Upper lobe of left lung (tissue), 6 donors: ENCODE data around the gene CD160. TPM values are rescaled to one million over a fixed set of nuclear protein-coding genes. Genes with fewer than 3 reads are reported as not detected.
A peak's percentile ranks its signal among the peaks of the same experiment; 100 is the strongest.

Experiments
- ATAC-seq, 2 donors: fragments of 200-7000 bp; cut with Tn5 transposase; one replicate each; pipeline ENCODE4 v1.9.1; 2022; ENCODE audit warnings: mild to moderate bottlenecking in 2 of 2, moderate library complexity in 2 of 2; ENCODE audit not compliant: low FRiP score in 2 of 2
- DNase-seq, 2 donors: peaks; one replicate each; pipeline ENCODE4 v3.0.0-alpha.2; 2019 to 2020
- H3K27ac ChIP-seq, 4 donors: fragments of 200-600 bp; sonication (generic); one replicate each; pipeline ENCODE4 v1.5.1; 2016 to 2019
- H3K27me3 ChIP-seq, 4 donors: fragments of 200-600 bp; sonication (generic); one replicate each; pipeline ENCODE4 v1.5.1; 2017 to 2019
- H3K36me3 ChIP-seq, 4 donors: fragments of 200-600 bp; sonication (generic); one replicate each; pipeline ENCODE4 v1.5.1; 2016 to 2019
- H3K4me1 ChIP-seq, 4 donors: fragments of 200-600 bp; sonication (generic); one replicate each; pipeline ENCODE4 v1.5.1; 2018 to 2019
- H3K4me3 ChIP-seq, 4 donors: fragments of 200-600 bp; sonication (generic); one replicate each; pipeline ENCODE4 v1.5.1; 2017 to 2019; ENCODE audit warnings: mild to moderate bottlenecking in 2 of 4, moderate library complexity in 1 of 4
- H3K9me3 ChIP-seq, 4 donors: fragments of 200-600 bp; sonication (generic); one replicate each; pipeline ENCODE4 v1.5.1; 2018 to 2019
- CTCF ChIP-seq, 6 experiments: fragments of 450-650 bp in 4 of 6; fragments of 200-600 bp in 2 of 6; sonication (generic) in 2 of 6; IDR thresholded peaks; one replicate each; pipeline ENCODE4 v1.5.1; 2016 to 2019; ENCODE audit warnings: antibody characterized with exemption in 6 of 6
- EP300 ChIP-seq, 4 donors: sonication (generic); formaldehyde crosslinking; IDR thresholded peaks; one replicate each; pipeline ENCODE4 v1.5.1; 2017; ENCODE audit warnings: antibody characterized with exemption in 4 of 4, control low read depth in 2 of 4
- POLR2A ChIP-seq, 4 donors: fragments of 450-650 bp; IDR thresholded peaks; one replicate each; pipeline ENCODE4 v1.5.1; 2016 to 2017; ENCODE audit warnings: antibody characterized with exemption in 4 of 4, mild to moderate bottlenecking in 2 of 4
- POLR2AphosphoS5 ChIP-seq, 2 donors: sonication (generic); formaldehyde crosslinking; IDR thresholded peaks; one replicate each; pipeline ENCODE4 v1.5.1; 2017; ENCODE audit warnings: antibody characterized with exemption in 2 of 2
- WGBS, 2 donors: methylation state at CpG; one replicate each; pipeline ENCODE4 v1.1.5; 2017 to 2018; 5-methylcytosine and 5-hydroxymethylcytosine counted together
- total RNA-seq, 6 donors: library from RNA; depleted of rRNA in 4 of 6; stranded (reverse); fragments of >200 nt in 4 of 6; gene quantifications; one replicate each; pipeline versions ENCODE4 v1.1.0 to v1.2.1, GENCODE V29; 2016 to 2021
- donor health status: DM: no; HTN: no; CAD: no; lungs with moderate emphysema.
- donor health status: DM: no; HTN: yes; CAD: no; lungs with severe emphysema.

CD160 gene
- total RNA-seq, 6 donors from 2014 or later: 0.71 to 0.89 TPM; not detected in 4

GRCh38 chr1:145695821-145696629 is 23.3 kb upstream of the CD160 start:
- H3K4me3 ChIP-seq: no peak overlapping the region
- H3K4me1 ChIP-seq: no peaks in the 10 kb centered on the region
- TF ChIP-seq POLR2A (IDR thresholded peaks at IDR 0.05) (no peak), CTCF (IDR thresholded peaks at IDR 0.05) (no peak), POLR2AphosphoS5 (IDR thresholded peaks at IDR 0.05) (no peak), EP300 (IDR thresholded peaks at IDR 0.05) (no peak)
- 65 to 77% methylated on average over 4 to 5 of the region's 5 CpGs for WGBS, 2 donors
- H3K27ac ChIP-seq: no peak overlapping the region
- DNase-seq (no peak), ATAC-seq (peak; percentile 19 to 32)
- H3K36me3 ChIP-seq: no peaks in the 10 kb centered on the region
- H3K9me3 ChIP-seq: no peaks in the 10 kb centered on the region
- no peaks in the 10 kb centered on the region for H3K27me3 ChIP-seq

DNA sequence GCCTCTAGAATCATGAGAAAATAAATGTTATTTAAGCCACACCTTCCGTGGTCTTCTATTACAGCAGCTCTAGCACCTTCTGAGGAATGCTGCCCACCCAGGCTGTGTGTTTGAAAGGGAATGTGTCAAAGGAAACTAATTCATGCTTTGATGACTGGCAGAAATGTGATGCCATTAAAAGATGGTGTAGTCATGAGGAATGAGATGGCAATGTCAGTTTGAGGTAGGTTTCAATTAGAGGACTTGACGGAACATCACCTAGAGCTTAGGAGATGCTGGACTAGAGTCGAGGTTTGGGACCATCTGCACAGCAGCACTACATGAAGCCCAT is 22.7 kb upstream of the CD160 start:
- no peaks in the 10 kb centered on the region for H3K36me3 ChIP-seq
- no peak overlapping the region for H3K27ac ChIP-seq
- DNase-seq (no peak), ATAC-seq (no peak)
- H3K9me3 ChIP-seq: no peaks in the 10 kb centered on the region
- no peak overlapping the region for H3K4me3 ChIP-seq
- H3K27me3 ChIP-seq: no peaks in the 10 kb centered on the region
- no peak for TF ChIP-seq POLR2AphosphoS5 (IDR thresholded peaks at IDR 0.05)
- no peak for TF ChIP-seq CTCF (IDR thresholded peaks at IDR 0.05)
- TF ChIP-seq EP300 (IDR thresholded peaks at IDR 0.05): no peak
- no peak for TF ChIP-seq POLR2A (IDR thresholded peaks at IDR 0.05)
- no peaks in the 10 kb centered on the region for H3K4me1 ChIP-seq
- WGBS, 2 donors: 87 to 92% methylated on average over 3 of the region's 3 CpGs

DNA sequence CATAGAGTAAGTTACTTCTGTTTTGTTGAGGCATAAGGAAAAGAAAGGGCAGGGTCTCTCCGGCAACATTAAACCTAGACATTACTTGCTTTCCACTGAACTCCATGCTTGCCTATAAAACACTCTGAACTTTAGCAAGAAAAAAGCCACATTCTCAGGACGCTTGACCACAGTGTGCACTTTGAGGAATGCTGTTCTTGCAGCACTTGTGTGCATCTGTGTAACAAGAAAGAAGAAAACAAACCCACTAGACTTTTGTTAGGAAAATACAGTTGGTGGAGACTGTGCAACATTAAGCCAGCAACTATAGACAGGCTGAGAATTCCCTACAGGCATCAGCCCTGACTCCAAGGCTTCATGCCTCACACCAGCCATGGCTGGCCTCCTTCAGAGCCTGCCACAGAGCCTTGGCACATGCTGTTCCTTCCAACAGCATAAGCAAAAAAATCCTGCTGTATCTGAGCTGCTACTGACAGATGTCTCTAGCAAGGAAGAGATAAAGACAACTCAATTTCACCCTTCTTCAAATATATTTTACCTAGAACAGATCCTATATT is 17.9 kb upstream of the CD160 start:
- Histone ChIP-seq H3K9me3 (no peaks in the 10 kb centered on the region), H3K36me3 (no peaks in the 10 kb centered on the region), H3K4me1 (no peaks in the 10 kb centered on the region), H3K4me3 (no peak overlapping the region), H3K27ac (no peak overlapping the region), H3K27me3 (no peaks in the 10 kb centered on the region)
- no peak for DNase-seq
- 70 to 86% methylated on average over 2 of the region's 2 CpGs for WGBS, 2 donors
- TF ChIP-seq CTCF (IDR thresholded peaks at IDR 0.05) (no peak), EP300 (IDR thresholded peaks at IDR 0.05) (no peak), POLR2A (IDR thresholded peaks at IDR 0.05) (no peak), POLR2AphosphoS5 (IDR thresholded peaks at IDR 0.05) (no peak)
- ATAC-seq: no peak

DNA sequence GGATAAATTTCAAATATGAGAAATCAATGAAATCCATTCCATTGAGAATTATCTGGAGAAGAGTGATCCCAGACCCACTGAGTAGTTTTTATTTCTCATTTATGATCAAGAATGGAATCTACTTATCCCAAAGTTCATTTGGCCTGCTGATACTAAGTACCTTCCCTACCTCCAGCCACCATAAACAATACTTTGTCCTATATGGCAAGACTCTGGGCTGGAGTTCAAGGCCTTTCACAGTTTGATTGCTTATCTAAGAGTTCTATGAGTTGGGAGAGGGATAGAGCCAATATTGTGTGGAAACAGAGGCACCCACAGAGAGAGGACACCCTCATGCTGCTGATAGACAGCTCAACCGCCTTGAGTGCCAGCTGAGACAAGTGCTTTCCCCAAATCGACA is 17.2 kb upstream of the CD160 start:
- H3K36me3 ChIP-seq: no peaks in the 10 kb centered on the region
- WGBS, 2 donors: 71 to 80% methylated on average over 2 of the region's 2 CpGs
- no peak overlapping the region for H3K27ac ChIP-seq
- H3K4me1 ChIP-seq: no peaks in the 10 kb centered on the region
- DNase-seq (no peak), ATAC-seq (no peak)
- TF ChIP-seq CTCF (IDR thresholded peaks at IDR 0.05): no peak
- no peak for TF ChIP-seq POLR2A (IDR thresholded peaks at IDR 0.05)
- no peak for TF ChIP-seq POLR2AphosphoS5 (IDR thresholded peaks at IDR 0.05)
- no peaks in the 10 kb centered on the region for H3K27me3 ChIP-seq
- H3K9me3 ChIP-seq: no peaks in the 10 kb centered on the region
- no peak overlapping the region for H3K4me3 ChIP-seq

DNA sequence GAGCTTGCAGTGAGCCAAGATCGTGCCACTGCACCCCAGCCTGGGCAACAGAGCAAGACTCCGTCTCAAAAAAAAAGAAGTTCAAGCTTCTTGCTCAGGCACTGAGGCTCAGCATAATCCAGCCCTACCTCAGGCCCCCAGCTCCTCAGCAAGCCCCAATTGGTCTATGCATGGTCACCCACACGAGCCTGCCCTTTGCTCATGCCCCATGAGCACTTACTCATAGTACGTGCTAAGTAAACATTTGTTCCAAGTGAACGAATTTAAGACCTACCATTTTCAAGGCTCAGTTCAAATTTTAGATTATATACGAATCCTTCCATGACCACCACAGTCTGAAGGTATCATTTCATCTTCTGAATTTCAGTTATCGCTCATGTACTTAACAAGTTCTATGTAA is 16.5 kb upstream of the CD160 start:
- 85% methylated on average over 7 of the region's 7 CpGs for WGBS, 2 donors
- Histone ChIP-seq H3K27ac (no peak overlapping the region), H3K4me3 (no peak overlapping the region), H3K4me1 (no peaks in the 10 kb centered on the region), H3K36me3 (no peaks in the 10 kb centered on the region), H3K9me3 (no peaks in the 10 kb centered on the region), H3K27me3 (no peaks in the 10 kb centered on the region)
- TF ChIP-seq CTCF (IDR thresholded peaks at IDR 0.05) (no peak), POLR2AphosphoS5 (IDR thresholded peaks at IDR 0.05) (no peak), POLR2A (IDR thresholded peaks at IDR 0.05) (no peak), EP300 (IDR thresholded peaks at IDR 0.05) (no peak)
- ATAC-seq (no peak), DNase-seq (no peak)
